Fibroblast of skin of left biceps (primary cell): ENCODE measurements around the gene VAV2.
A peak's percentile ranks its signal among the peaks of the same experiment; 100 is the strongest.
"Not testable (repeated sequence)": the region's sequence is repeated elsewhere in the genome, so short reads cannot be mapped to it uniquely, and the experiment has no call there.

Experiments used
- DNase-seq, 2 experiments: peaks; one replicate each; pipeline ENCODE4 v3.0.0-alpha.2; 2013; ENCODE audit warnings: low read depth in 2 of 2

The VAV2 gene

DNA sequence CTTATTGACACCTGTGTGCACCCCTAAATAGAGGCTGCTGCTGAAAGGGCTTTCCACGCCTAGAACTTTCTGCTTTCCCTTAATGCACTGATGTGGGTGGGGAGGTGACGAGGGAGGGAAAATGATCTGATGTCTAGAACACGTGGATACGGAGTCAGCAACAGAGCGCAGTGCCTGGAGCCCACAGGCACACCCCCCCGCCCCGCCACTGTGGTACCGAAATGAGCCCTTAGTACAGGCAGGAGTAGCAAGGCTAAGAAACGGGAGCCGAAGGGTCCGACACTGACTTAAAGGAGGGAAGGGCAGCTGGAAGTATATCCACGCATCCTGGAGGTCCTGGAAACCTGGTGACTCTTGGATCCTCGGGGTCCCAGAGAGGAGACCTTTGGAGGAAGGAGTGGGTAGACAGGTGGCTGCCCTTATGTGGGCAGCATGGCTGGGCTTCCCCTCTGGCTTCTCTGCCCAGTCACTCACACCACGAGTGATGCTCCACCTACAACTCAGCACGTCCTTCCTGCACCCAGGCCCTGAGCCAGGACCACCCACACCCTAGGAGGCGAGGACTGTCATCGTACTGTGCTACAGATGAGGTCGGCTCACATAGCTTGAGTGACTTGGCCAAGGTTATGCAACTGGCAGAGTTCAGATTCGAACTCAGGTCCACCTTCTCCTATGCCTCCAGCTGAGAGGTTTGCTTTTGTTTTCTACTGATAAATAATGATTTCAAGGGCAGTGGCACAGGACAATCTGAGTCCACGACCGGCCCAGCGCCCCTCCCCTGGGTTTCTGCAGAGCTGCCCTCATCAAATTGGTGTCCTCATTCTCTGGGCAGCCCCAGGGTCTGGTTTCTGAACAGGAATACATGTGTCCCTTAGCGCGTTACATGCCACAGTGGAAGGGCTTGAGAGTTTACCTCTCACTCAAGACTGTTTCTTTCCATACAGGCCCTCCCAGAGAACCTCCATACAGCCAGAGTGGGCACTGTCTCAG is 4.7 kb upstream of the VAV2 start:
- no peak for DNase-seq

DNA sequence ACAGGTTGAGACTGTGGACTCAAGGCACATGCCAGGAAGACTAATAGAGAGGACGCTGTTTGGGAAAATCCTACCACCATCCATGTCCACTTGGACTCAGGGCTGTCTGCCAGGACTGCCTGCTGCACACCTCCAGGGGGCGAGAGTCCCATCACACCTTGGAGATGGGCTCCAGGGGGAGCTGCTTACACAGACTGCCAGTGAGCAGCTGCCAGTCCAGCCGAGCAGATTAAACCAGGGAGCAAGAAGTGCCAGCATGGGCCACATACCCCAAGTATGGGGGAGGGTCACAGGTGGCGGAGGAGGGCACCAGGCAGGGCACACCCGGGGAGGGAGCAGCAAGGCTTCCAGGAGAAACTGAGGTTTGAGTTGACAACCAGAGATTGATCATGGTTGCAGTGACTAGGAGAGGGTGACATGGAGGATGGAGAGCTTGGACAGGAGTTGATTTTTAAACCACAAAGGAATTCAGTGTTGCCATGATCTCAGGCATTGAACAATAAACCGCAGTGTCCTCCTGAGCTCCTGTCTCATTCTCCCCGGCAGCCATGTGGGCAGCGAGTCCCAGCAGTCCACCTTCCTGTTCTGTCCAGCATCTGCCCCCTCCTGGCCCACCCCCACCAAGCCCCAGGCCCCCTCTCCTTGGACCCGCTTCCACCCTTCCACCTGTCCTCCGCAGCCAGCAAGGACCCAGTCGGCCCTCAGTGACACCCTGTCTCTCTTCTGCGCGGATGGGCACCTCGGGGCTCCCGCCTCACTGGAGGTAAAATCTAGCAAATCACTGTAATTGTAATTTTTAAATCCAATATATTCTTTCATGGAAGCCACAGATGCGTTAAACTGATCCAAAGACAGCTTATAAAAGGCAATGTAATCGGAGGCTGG is 3.1 kb upstream of the VAV2 start:
- DNase-seq = no peak

DNA sequence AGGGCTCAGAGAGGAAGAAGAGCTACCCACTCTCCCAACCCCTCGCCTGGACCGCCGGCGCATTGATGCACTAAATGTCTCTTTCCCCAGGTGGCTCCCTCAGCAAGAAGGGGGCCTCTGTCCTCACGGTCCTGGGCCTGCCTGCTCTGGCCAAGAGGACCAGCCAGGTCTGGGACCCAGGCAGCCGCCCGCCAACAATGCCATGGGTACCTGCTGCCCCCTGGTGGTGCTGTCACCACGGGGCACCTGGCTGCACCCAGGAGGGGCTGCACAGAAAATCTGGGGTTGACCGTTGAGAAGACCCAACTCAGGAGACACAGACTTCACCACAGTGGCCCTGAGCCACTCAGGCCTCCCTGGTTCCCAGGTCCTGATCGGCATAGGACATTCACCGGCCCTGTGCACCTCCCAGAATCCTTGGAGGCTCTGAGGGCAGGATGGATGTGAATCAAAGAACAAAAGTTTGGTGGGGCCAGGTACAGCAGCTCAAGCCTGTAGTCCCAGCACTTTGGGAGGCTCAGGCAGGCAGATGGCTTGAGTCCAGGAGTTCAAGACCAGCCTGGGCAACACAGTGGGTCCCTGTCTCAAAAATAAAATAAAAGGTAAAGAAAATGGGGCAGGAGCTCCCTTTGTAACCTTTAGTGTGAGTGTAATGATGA is 2.4 kb upstream of the VAV2 start:
- no peak for DNase-seq

- no peak for DNase-seq
These were observed 1.6 kb upstream of the VAV2 start for GRCh38 chr9:133993635-133994253.

DNA sequence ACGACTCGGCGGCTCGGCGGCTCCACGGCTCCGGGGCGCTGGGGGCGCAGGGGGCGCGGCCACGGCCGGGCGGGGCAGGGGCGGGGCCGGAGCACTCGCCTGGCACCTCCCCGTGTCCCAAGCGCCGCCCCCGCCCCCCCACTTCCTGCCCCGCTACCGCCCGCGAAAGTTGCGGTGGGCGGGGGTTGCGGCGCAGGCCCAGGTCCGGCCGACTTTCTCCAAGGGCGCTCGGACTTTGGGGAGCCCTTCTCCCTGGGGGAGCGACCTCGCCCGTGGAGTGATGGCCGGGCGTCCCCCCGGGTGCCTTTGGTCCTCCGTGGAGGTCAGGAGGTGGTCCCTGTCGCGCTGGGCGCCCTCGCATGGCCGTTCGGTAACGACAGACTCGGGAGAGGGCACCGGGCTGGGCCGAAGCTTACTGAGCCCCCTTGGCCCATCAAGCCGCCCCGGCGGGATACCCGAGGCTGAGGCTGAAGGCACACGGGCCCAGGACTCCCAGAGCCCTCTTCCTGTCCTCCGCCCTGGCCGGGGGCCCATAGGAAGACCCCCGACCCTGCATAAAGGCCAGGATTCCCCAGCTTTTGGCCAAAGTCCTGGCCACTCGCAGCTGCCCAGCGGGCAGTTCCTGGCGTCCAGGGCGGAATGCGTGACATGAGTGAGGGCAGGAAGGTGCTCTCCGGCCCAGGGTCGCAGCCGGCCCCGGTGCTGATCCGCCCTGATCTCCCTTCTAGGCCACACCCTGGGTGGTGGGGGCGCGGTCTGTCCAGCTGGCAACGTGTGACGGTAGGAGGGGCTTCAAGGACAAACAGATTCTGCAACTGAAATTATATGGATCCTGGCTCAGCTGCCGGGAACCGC is 883 bp upstream of the VAV2 start:
- peak; percentile 61 to 65 for DNase-seq

DNA sequence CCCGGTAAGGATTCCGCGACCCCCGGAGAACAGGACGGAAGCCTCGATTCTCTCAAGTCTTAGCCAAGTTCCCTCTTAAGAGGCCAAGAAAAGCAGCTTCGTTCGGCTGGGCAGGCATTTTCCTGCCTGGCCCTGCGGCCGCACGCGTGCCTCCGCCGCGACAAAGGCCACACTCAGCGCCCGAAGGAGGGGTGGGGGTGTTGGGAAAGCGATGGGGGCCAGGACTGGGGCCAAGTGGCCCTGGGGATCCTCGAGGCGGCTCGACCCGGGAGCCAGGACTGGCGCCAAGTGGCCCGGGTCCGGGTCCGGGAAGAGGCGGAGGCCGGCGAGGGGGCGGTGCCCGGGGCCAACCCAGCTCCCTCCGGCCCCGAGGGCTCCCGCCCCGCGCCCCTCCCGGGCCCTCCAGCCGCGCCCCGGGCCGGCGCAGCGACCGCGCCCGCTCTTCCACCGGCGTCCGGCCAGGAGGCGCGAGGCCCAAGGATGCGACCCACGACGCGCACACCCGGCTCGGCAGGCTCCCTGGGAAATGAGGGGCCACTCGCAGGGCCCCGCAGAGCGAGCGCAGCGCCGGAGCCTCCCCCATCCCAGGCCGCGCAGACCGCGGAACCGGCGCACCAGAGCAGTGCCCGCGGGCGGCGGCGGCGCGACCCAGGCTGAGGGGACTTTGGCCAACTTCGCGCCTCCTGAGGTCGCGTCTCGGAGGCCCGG is 756 bp downstream of the VAV2 start:
- DNase-seq = no peak

GRCh38 chr9:133990366-133991213 is 1.5 kb downstream of the VAV2 start:
- DNase-seq = no peak

DNA sequence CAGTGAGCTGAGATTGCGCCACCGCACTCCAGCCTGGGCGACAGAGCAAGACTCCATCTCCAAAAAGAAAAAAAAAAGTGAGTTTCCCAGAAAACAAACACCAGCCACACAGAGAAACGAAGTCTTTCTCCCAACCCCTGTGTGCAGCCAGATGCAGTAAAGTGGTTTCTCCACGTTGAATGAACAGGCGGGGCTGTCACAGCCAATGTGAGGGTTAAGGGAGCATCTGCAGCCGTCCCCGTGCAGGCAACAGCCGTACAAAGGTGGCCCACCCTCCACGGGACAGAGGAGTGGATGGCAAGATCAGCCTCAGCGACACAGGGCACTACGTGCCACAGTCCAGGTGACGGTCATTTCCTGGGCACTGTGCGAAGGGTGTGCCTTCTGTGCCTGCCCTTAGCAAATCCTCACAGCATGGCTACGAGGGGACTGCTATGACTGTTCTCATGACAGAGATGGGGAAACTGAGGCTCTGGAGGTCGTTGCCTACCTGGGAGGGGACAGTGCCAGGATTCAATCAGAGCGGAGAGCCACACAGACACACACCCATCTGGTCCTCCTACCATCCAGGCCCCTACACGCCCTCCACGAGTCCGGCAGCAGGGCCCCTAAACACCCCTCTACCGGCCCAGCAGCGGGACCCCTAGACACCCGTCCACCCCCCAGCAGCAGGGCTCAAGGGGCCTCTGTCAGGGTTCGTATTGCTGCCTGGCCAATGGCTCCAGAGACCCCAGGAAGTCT is 2.3 kb downstream of the VAV2 start:
- DNase-seq = no peak

GRCh38 chr9:133988771-133989170 is 3.4 kb downstream of the VAV2 start:
- DNase-seq = not testable (repeated sequence)

- no peak for DNase-seq
These were observed 4.0 kb downstream of the VAV2 start for GRCh38 chr9:133987946-133988665.

DNA sequence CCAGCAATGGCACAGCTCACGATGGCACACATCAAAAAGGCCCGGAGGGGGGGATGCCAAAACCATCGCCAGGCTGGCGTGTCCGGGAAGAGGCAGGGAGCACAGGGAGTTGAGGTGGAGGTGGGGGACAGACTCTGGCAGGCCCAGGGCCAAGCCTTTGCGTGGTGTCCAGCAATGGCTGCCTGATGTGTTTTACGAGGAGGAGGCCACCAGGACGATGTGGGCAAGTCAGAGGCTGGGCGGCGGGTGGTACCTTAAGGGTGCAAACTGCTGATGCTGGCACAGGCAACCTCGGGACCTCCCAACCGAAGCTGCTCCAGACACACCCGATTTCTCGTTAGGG is 4.7 kb downstream of the VAV2 start:
- DNase-seq = no peak

DNA sequence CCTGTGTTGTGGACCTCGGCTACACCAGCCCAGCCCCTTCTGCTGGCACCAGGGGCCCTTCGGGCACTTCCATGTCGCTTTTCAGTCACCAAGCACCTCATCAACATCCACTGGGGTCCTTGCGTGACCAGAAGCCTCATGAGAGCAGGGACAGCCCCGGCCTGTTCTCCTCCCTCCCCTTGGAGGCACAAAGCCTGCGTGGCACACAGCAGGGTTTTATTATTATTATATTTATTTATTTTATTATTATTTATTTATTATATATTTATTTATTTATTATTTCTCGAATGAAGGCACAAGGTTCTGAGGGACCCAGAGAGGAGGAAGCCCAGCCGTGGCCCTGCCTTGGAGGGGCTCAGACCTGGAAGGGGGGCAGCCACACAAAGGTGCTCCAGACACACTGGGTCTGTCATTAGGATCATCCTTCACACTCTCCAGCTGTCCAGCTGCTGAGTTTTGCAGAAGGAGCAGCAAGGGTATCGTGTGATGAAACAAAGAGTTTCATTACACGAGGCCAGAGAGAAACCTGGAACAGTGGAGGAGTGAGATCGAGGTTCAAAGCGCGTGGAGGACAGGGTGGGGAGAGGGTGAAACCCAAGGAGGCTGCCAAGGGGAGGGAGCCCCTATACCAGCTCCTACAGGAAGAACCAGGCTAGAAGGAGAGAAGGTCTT is 5.2 kb downstream of the VAV2 start:
- no peak for DNase-seq

- DNase-seq = no peak
These were observed 6.1 kb downstream of the VAV2 start for GRCh38 chr9:133986061-133986460.

GRCh38 chr9:133982971-133983720 is 9.0 kb downstream of the VAV2 start:
- DNase-seq = no peak

- DNase-seq = no peak
These were observed 10.0 kb downstream of the VAV2 start for GRCh38 chr9:133981958-133982681.

DNA sequence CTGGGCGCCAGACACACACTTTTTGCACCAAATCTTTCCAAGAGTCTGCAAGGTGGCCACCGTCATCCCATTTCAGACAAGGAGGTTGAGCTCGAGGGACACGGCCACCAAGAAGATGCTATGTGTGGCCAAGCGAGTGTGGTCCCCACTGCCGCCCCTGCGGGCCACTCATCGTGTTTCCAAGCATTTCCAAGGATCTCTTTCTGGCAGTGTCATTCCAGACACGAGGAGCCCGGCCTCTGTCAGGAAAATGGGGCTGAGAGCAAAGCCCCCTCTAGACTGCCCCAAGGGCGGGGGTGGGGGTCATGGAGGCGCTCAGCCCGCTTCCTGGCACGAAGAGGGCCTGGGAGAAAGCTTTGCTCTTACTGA is 10.6 kb downstream of the VAV2 start:
- DNase-seq = no peak
